Right hindlimb (tissue), 1 donor: ENCODE data around the gene CUX1.
"Not testable (repeated sequence)": the region's sequence is repeated elsewhere in the genome, so short reads cannot be mapped to it uniquely, and the experiment has no call there.

ENCODE experiments used
- DNase-seq: peaks from one replicate; pipeline ENCODE4 v3.0.0-alpha.2; 2018

Gene CUX1

GRCh38 chr7:101824440-101824839 is 7.0 kb downstream of the CUX1 start:
- no peak for DNase-seq

GRCh38 chr7:101826081-101826835 is 8.8 kb downstream of the CUX1 start:
- DNase-seq = no peak

DNA sequence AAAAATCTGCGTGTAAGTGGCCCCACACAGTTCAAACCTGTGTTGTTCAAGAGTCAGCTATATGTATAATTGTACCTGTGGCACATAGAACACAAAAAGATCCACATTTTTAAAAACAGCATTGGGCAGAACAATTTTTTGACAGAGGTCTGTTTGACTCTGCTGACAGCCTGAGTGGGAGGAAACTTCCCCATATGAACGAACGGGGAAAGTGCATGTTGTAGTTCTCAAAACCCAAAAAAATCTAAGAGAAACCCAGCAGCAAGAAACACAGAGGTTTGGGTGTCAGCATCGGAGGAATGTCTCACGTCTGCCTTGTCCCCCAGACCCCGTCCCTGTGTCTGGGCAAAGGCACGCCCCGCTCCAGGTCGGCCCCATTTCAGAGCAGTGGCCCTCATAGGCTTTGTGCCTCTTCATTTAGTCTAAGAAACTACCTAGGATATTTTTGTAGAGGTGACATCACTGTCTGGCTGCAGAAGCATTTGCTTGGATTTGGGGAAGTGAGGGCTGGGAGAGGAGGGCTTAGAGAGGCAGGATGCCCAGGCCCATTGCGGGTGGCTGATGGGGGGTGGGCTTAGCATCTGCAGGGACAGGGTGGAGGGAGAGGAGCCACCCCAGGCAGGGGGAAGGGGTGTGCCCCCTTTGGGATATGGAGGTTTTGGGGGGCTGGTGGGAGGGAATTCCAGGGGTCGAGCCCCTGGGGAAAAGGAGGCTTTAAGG is 11.0 kb downstream of the CUX1 start:
- DNase-seq = no peak

DNA sequence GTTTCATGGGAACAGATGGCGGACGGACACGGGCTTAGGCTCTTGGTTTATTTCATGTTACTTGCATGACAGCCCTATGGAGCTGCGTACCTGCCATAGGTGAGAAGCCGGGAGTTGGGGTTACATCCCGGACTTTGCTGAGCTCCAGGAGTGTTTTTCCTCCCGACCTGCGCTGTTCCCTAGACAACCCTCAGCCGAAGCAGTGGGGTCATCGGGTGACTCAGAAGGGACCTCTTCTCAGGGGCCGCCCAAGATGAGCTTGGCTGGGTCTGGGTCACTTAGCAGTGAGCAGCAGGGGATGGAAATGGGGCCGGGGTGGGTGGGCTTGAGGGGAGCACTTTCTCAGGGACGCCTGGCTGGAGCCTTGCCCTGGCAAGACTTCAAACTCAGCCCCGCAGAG is 11.9 kb downstream of the CUX1 start:
- DNase-seq = no peak

- DNase-seq = no peak
Measured at GRCh38 chr7:101829821-101830220, 12.4 kb downstream of the CUX1 start.

DNA sequence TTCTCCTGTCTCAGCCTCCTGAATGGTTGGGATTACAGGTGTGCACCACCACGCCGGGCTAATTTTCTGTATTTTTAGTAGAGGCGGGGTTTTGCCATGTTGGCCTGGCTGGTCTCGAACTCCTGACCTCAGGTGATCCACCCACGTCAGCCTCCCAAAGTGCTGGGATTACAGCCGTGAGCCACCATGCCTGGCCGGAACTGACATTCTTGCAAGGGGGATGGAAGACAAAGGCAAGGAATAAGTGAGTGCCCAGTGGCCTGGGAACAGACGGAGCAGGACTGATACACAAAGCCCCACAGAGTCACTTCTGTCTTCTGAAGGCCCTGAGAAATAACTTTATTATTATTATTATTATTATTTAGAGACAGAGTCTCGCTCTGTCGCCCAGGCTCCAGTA is 14.0 kb downstream of the CUX1 start:
- not testable (repeated sequence) for DNase-seq

- no peak for DNase-seq
Measured at GRCh38 chr7:101832205-101832631, 14.8 kb downstream of the CUX1 start.

DNA sequence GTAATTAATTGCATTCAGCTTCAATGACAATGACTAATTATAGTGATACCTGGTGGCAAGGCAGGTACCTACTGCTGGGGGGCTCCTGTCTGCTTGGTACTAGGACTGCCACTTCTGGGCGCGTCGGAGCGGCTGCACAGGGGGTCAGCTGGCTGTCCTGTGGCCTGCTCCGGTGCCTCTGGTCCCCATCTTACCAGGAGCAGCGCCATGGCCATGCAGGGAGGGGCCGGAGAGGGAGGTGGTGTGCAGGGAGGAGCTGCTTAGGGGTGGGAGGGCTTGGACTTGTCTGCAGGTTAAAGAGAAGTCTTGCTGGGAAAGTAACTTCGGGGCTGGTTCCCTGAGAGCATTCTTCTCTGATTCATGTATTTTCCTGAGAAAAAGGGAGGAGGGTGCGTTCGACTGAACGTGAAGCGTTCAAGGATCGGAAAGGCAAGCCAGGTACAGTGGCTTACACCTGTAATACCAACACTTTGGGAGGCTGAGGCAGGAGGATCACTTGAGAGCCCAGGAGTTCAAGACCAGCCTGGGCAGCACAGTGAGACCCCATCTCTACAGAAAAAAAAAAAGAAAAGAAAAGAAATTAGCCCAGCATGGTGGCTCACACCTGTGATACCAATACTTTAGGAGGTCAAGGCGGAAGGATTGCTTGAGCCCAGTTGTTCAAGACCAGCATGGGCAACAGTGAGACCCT is 15.4 kb downstream of the CUX1 start:
- DNase-seq = no peak

DNA sequence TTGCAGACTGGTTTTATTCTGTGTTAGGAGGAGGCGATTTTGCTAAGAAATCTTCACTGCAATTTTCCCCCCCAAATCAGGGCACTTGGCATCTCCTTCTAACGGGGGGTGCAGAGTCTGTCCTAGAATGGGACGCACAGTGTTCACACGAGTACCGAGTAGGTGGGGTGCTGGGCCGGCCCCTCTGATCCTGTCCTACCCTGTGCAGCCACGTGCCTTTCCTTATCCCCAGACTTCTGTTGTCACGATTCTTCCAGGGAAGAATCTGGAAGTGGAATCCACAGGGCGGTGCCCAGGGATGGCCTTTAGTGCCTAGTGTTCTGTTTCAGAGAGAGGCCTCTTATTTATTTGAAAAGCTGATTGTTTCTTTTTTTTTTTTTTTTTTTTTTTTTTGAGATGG is 16.4 kb downstream of the CUX1 start:
- no peak for DNase-seq

GRCh38 chr7:101835136-101835535 is 17.7 kb downstream of the CUX1 start:
- no peak for DNase-seq

- not testable (repeated sequence) for DNase-seq
Measured at GRCh38 chr7:101837433-101837832, 20.0 kb downstream of the CUX1 start.

DNA sequence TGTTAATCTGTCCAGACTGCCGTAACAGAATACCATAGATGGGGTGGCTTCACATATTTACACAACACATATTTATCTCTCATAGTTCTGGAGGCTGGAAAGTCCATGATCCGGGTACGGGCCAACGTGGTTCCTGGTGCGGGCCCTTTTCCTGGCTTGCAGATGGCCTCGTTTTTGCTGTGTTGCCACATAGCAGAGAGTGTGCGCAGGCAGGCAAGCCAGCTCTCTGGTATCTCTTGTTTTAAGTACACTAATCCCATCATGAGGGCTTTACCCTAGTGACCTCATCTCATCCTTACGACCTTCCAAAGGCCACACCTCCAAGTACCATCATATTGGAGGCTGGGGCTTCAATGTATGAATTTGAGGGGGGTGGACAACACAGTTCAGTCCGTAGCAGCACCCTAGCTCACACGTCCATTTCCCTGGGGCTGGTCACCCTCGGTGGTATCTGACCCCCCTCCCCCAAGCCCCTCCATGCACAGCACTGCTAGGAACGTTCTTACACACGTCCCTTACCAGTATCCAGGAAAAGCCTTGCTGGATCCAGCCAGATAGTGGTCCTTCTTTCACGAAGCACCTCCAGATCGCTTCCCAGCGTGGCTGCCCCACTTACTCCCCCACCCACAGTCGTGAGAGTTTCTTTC is 21.5 kb downstream of the CUX1 start:
- DNase-seq = no peak

GRCh38 chr7:101841328-101841727 is 23.9 kb downstream of the CUX1 start:
- no peak for DNase-seq

DNA sequence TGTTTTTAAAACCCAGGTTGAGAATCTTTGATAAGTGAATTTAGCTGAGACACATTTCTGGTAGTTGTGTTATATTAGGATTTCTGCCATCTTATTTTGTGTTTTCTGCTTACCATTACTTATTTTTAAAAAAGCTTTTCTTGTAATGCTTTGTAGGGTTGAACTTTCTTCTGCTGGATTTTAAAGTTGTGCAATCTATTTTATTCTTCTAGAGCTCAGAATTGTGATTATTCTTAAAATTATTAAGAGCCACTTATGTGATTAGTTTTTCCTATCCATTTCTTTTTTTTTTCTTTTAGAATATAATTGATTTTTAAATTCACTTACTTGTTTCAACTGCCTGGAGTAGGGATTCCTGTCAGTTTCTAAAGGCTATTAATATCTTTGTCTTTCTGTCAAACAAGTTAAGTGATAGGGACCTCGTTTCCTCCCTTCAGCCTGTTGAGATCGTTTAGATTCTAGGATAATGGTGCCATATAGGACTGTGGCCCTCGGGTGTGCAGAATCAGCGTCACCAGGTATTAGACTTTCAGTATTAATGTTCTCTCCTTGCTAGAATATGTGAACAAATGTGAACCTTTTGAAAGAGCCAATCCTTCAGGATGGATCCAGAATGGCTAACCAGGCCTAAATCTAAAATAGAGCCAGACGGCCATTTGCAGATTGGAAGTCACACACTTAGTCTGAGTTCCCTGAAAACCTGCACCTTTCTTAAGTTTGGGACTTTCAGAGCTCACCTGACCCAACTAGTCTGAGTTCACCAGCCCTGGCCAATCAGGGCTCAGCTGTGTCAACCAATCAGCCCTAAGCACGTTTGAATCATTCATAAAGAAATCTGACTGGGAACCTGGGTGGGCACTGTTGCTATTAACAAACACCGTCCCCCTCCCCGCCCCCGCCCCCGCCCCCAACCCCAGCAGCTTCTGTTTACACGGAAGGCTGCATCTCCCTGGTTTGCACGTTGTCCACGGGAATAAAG is 26.2 kb downstream of the CUX1 start:
- DNase-seq = no peak

DNA sequence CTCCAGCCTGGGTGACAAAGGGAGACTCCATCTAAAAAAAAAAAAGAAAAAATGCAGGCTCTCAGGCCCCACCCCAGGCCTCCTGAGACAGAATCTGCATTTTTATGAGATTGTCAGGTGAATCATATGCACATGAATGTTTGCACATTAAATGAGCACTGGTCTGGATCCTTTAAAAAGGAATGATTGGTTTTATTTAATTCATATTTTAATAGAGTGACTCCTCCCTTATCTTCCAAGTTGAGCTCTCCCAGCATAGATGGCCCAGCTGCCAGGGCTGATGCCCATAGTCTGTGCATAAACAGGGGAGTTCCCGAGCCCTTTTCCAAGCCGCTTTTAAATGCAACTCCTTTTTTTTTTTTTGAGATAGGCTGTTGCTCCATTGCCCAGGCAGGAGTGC is 28.5 kb downstream of the CUX1 start:
- no peak for DNase-seq

GRCh38 chr7:101846800-101847538 is 29.5 kb downstream of the CUX1 start:
- DNase-seq = no peak

GRCh38 chr7:101848208-101848951 is 31.0 kb downstream of the CUX1 start:
- DNase-seq = no peak

DNA sequence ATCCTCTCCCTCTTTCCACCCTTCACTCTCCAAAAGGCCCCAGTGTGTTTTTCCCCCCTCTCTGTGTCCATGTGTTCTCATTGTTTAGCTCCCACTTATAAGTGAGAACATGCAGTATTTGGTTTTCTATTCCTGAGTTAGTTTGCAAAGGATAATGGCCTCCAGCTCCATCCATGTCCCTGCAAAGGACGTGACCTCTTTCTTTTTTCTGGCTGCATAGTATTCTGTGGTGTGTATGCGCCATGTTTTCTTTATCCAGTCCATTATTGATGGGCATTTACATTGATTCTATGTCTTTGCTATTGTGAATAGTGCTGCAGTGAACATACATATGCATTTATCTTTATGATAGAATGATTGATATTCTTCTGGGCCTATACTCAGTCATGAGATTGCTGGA is 31.9 kb downstream of the CUX1 start:
- DNase-seq = not testable (repeated sequence)

GRCh38 chr7:101852364-101852763 is 34.9 kb downstream of the CUX1 start:
- not testable (repeated sequence) for DNase-seq

GRCh38 chr7:101853684-101854083 is 36.3 kb downstream of the CUX1 start:
- DNase-seq = no peak
